Ectodermal cell (in vitro differentiated cells): ENCODE data around the gene TBCEL.

ENCODE experiments used
- H3K27ac ChIP-seq: 2 replicates; pipeline ENCODE4 v1.7.0; 2013; ENCODE audit warnings: mild to moderate bottlenecking, low read depth, low read length; ENCODE audit not compliant: insufficient read depth, poor library complexity, severe bottlenecking
- H3K27me3 ChIP-seq: 2 replicates; pipeline ENCODE4 v1.7.0; 2013; ENCODE audit warnings: mild to moderate bottlenecking, low read length; ENCODE audit not compliant: insufficient read depth, control insufficient read depth, poor library complexity, severe bottlenecking
- H3K36me3 ChIP-seq: one replicate; pipeline ENCODE4 v1.7.0; 2013; ENCODE audit warnings: low read length; ENCODE audit not compliant: control insufficient read depth, insufficient read depth
- H3K4me1 ChIP-seq: one replicate; pipeline ENCODE4 v1.7.0; 2013; ENCODE audit warnings: low read length; ENCODE audit not compliant: control insufficient read depth, insufficient read depth
- H3K4me3 ChIP-seq: 2 replicates; pipeline ENCODE4 v1.7.0; 2013; ENCODE audit warnings: low read depth, low read length, control low read depth; ENCODE audit not compliant: insufficient read depth
- H3K9me3 ChIP-seq: 2 replicates; pipeline ENCODE4 v1.7.0; 2013; ENCODE audit warnings: mild to moderate bottlenecking, low read length, moderate library complexity; ENCODE audit not compliant: control insufficient read depth
- WGBS, 2 experiments: methylation state at CpG; one replicate each; pipeline ENCODE4 v1.1.7; 2013; ENCODE audit warnings: missing lambda C conversion rate in 2 of 2; 5-methylcytosine and 5-hydroxymethylcytosine counted together

TBCEL gene

DNA sequence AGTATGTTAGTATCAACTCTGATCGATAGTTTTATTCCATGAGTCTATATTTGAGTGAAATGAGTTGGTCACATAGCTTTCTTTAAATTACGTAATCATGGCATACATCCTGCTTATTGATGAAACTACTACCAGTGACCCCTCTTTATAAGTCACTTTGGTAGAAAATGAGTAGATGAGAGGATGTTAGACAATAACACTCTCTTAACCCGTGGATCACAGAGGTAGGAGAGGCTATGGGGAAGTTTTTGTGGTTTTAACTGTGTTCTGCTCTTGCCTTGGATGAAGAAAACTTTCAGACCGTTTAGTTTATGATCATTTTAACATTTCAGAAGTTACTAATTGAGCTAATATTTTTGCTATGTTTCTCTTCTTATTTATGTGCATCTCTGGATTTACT, 34.0 kb downstream of the TBCEL start:
- Histone ChIP-seq H3K36me3 (peaks cover 29% of the 10 kb centered on the region), H3K4me1 (no peaks in the 10 kb centered on the region), H3K4me3 (no peak overlapping the region), H3K27ac (no peak overlapping the region), H3K27me3 (no peaks in the 10 kb centered on the region), H3K9me3 (no peaks in the 10 kb centered on the region)
- WGBS, 2 experiments = 93 to 100% methylated on average over 3 to 4 of the region's 4 CpGs

DNA sequence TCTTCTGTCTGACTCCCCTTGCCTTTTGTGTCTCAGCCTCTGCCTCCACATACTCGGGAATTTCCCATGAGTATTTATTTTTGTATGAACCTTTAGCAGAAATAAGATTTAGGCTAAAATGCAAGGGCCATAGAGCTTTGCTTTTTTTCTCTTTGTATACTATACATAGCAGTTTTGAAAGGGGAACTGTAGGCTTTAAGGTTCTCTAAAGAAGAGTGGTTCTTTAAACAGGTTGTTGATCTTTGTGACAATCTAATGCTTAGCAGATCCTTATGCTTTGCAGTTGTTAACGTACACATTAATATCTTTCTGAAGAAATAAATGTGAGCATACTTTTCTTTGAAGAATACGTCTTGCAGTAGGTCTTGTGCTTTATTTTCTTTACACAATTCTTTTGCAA, 35.0 kb downstream of the TBCEL start:
- Histone ChIP-seq H3K4me3 (no peak overlapping the region), H3K9me3 (no peaks in the 10 kb centered on the region), H3K4me1 (no peaks in the 10 kb centered on the region), H3K36me3 (peaks cover 29% of the 10 kb centered on the region), H3K27ac (no peak overlapping the region), H3K27me3 (no peaks in the 10 kb centered on the region)
- WGBS, 2 experiments = 89% methylated on average over 3 of the region's 3 CpGs; no CpG with 5 or more reads in 1 of the 2 experiments

DNA sequence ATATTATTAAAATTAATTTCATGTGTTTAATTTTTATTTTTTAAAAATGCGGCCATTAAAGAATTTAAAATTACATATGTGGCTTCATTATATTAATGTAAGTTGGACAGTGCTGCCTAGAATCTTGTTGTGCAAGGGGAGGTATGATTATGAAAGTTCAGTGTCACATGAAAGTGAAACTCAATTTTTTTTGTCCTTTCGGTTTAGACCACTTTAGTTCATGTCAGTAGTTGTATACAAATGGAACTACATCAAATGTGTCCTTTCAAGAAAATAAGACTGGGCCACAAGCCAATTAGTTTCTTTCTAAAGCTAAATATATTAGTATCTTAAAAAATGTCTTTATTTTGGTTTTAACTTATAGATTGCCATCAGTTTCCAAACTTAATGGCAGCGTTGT, 35.7 kb downstream of the TBCEL start:
- no peaks in the 10 kb centered on the region for H3K9me3 ChIP-seq
- 98 to 100% methylated on average over 2 to 3 of the region's 3 CpGs for WGBS, 2 experiments
- no peaks in the 10 kb centered on the region for H3K4me1 ChIP-seq
- peaks cover 29% of the 10 kb centered on the region for H3K36me3 ChIP-seq
- H3K27ac ChIP-seq = no peak overlapping the region
- no peak overlapping the region for H3K4me3 ChIP-seq
- no peaks in the 10 kb centered on the region for H3K27me3 ChIP-seq

DNA sequence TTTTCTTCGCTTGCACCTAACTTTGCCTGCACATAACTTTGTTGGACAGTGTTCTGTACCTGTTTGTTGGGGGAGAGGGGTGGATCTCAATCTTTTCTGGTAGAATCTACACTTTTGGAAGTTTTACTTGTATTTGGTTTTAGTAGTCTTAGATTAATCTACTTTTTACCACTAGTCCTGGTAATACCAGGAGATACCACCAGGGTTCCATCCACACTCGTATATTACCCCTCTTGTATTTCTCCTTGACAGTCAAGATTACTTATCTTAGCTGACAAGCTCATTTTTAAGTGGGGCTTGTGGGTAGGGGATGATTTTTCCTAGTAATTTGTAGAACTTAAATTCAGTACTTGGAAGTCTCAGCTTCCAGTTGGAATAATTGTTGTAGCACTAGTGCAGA, 39.8 kb downstream of the TBCEL start:
- Histone ChIP-seq H3K4me1 (no peaks in the 10 kb centered on the region), H3K36me3 (peaks cover 14% of the 10 kb centered on the region), H3K27me3 (no peaks in the 10 kb centered on the region), H3K9me3 (no peaks in the 10 kb centered on the region), H3K4me3 (no peak overlapping the region), H3K27ac (no peak overlapping the region)
- 60 to 67% methylated on average over 1 to 2 of the region's 2 CpGs for WGBS, 2 experiments

DNA sequence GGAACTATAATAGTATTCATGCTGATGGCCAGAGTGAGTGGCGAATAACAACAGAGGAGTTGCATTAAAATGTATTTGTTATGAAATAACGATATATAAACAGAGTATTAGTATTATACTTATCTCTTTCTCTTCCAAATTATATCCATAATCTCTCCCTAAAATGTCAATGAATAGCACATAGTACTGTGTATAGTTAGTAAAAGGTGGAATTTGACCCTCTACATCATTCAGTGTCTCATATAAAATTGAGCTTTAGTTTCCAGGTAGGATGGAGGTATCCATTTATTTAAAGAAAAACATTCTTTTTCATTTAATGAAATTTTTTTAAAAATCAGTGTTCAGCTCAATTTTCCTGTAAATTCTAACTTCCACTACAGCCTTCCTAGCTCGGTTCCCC, 42.7 kb downstream of the TBCEL start:
- H3K4me1 ChIP-seq = peaks cover 4% of the 10 kb centered on the region
- no peaks in the 10 kb centered on the region for H3K27me3 ChIP-seq
- H3K4me3 ChIP-seq = no peak overlapping the region
- no peaks in the 10 kb centered on the region for H3K9me3 ChIP-seq
- no peak overlapping the region for H3K27ac ChIP-seq
- peaks cover 5% of the 10 kb centered on the region for H3K36me3 ChIP-seq
- WGBS, 2 experiments = 87 to 100% methylated on average over 1 of the region's 3 CpGs

DNA sequence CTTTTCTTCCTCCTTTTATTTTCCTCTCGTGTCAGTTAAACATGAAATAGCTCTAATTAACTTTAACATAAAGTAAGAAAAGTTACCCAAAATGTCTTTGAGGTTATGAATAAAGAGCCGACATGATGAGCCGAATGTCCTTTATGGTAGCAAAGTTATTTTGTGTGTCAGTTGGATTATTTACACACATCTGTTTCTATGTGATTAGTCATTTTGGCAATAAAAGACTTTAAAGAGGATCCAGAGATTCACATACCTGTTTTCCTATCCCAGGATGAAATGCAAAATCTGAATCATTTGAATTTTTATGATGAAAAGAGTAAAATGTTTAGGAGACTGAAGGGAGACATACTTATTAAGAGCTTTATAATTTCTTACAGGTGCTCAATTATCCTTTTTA, 43.1 kb downstream of the TBCEL start:
- Histone ChIP-seq H3K27me3 (no peaks in the 10 kb centered on the region), H3K9me3 (no peaks in the 10 kb centered on the region), H3K4me1 (peaks cover 5% of the 10 kb centered on the region), H3K27ac (no peak overlapping the region), H3K36me3 (peaks cover 5% of the 10 kb centered on the region), H3K4me3 (no peak overlapping the region)
- WGBS, 2 experiments = 86 to 100% methylated on average over 1 to 3 of the region's 3 CpGs

DNA sequence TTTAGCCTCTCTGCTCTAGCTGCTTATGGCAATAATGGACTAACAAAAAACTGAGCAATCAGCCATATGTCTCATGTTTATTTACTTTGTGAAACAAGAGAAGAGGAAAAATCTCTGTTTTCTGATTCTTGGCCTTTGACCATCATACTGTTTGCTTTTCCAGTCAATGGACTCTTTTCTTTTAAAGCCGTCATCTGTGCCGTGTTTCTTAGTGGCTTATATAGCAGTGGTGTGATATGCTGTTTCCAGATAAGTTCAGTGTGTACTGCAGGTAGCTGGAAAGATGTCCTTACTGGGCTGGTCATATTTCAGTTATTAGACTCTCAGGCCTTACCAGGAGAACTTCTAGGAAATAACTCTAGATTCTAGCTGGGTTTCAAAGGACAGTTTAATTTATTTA, 43.6 kb downstream of the TBCEL start:
- Histone ChIP-seq H3K27ac (no peak overlapping the region), H3K4me1 (peaks cover 5% of the 10 kb centered on the region), H3K27me3 (no peaks in the 10 kb centered on the region), H3K9me3 (no peaks in the 10 kb centered on the region), H3K36me3 (peaks cover 5% of the 10 kb centered on the region), H3K4me3 (no peak overlapping the region)
- 96 to 99% methylated on average over 2 of the region's 2 CpGs for WGBS, 2 experiments

DNA sequence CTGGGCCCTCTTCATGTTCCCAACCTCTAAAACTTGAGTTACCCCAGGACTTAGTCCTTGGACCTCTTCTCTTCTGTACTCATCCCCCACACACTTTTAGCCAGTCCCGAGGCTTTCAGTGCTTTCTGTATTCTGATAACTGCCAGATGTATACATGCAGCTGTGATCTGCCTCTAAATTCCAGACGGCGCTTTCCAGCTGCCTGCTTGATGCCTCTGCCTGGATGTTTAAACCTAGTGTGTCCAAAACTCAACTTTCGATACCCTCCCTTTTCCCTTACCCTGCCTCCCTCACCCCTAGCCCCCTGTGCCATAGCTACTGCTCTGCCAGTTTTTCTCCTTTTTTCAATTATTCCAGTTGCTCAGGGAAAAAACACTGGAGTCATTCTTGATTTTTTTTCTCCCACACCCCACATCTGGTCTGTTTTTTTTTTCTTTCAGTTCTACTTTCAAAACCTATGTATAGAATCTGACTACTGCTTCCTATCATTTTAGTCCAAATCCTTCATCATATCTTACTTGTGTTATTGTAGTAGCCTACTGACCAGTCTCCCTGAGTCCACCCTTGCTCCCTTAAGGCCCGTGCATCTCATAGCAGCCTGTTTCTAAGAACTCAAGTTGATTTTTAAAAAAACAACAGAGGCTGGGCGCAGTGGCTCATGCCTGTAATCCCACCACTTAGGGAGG, 44.2 kb downstream of the TBCEL start:
- Histone ChIP-seq H3K4me3 (no peak overlapping the region), H3K27me3 (no peaks in the 10 kb centered on the region), H3K9me3 (no peaks in the 10 kb centered on the region), H3K4me1 (peaks cover 5% of the 10 kb centered on the region), H3K27ac (no peak overlapping the region), H3K36me3 (peaks cover 5% of the 10 kb centered on the region)
- 92 to 94% methylated on average over 6 of the region's 6 CpGs for WGBS, 2 experiments

DNA sequence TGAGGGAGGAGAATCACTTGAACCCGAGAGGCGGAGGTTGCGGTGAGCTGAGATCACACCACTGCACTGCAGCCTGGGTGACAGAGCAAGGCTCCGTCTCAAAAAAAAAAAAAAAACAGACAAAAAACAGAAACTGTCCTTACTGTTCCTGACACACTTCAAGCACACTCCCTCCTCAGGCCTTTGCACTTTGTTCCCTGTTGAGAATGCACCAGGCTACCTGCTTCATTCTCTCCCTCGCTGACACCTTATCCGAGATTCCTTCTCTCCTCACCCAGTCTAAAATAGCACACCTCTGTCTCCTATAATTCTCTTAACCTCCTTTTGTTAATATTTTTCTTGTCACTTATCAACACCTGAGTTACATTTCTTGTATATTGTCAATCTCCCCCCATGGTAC, 44.9 kb downstream of the TBCEL start:
- H3K4me3 ChIP-seq = no peak overlapping the region
- no peak overlapping the region for H3K27ac ChIP-seq
- H3K27me3 ChIP-seq = no peaks in the 10 kb centered on the region
- peaks cover 5% of the 10 kb centered on the region for H3K36me3 ChIP-seq
- H3K4me1 ChIP-seq = peaks cover 5% of the 10 kb centered on the region
- H3K9me3 ChIP-seq = no peaks in the 10 kb centered on the region
- WGBS, 2 experiments = 92 to 97% methylated on average over 6 of the region's 6 CpGs

DNA sequence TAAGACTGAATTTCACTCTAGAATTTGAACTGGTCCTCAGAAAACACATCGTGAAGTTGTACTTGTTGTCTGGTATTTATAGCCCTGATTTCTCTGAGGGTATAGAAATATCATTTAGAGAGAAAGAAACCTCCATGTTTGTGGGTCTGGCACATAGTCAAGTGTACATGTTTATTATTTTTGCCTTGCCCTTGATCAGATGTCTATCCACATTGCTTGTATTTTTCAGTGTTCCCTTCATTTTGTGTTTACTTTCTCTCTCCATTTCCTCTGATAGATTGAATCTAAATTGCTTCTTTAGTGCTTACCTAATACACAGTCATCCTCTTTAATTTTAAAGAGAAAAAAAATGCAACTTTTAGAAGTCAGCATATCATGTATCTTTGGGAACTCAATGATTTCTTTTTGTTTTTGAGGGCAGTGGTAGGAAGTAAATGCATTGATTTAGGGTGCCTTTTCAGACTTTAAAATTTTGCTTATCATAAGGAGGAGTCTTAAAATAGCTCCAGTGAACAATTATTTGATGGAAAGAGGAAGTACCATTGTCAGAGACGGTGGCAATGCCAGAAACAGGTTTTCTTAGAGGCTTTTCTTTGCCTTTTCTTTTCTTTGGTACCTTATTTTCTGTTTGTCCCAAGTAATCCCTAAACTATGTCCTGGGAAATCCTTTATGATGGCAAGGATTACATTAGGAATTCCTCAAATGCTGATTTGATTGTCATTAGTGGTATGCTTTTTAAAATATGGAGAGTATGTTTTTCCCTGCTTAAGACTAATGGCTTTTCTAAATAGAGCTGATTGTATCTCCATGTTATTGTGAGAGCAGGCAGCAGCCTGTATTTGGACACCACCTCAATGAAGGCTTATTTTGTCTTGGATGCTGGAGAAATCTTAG, 47.3 kb downstream of the TBCEL start:
- Histone ChIP-seq H3K9me3 (no peaks in the 10 kb centered on the region), H3K27me3 (no peaks in the 10 kb centered on the region), H3K4me3 (no peak overlapping the region), H3K4me1 (peaks cover 5% of the 10 kb centered on the region), H3K36me3 (peaks cover 5% of the 10 kb centered on the region), H3K27ac (peak overlapping the region; percentile 68)
- 79 to 80% methylated on average over 2 of the region's 2 CpGs for WGBS, 2 experiments
